ENCODE measurements around the gene NSMCE3.
"Not testable (repeated sequence)": the region's sequence is repeated elsewhere in the genome, so short reads cannot be mapped to it uniquely, and the experiment has no call there.

The NSMCE3 gene

DNA sequence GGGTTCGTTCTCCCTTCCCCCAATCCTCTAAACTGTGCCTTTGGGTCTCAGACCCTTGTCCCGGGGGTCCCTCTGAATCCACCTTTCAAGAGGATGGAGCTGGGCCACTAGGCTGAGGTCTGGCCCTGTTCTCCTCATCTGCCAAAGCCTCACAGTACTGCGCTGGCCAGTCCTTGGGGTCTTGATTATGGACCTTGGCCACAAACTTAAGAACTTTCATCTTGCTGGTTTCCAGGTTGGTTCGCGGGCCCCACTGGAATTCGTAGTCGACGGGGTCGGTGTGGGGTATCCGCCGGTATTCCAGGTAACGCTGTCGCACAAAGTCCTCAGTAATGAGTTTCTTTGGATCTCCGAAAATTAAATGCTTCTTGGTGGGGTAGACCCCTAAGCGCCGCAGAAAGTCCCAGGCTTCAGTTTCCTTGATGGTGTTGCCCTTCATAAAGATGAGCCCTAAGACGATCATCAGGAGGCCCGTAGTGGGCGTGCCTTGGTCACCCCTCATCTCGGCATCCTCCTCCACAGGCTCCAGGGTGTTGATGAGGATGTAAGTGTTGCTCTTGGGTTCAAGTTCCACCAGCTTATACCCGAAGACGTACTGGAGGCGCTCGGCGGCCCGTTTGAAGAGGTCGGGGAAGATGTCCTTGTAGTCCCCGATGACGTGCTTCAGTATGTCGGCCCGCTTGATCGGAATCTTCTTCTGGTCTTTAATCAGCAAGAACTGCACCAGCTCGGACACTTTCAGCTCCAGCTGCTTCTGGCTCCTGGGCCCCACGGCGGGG is 727 bp downstream of the NSMCE3 start:
- DNase-seq = peak; percentile 40 to 41

DNA sequence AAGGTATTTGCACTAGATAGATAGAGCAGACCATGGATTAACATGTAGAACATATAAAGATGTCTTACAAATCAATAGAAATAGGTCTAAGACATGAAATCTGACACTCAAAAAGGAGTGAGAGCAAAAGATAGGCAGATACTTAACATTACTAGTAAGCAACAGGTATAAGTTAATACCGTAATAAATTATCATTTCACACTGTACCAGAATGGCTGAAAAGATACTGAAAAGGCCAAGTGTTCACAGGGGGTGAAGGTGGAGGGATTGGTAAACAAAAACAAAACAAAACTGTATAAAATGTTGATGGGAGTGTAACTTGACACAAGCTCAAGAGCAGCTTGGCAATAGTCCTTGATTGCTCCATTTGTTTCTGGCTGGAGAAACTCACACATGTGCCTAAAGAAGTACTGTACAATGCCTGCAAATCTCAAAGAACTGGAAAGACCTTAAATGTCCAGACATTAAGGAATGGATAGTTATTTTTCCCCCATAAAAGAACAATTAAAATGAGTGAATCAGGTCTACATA is 3.5 kb downstream of the NSMCE3 start:
- DNase-seq = peak in 1 of 2 experiments; percentile 7

DNA sequence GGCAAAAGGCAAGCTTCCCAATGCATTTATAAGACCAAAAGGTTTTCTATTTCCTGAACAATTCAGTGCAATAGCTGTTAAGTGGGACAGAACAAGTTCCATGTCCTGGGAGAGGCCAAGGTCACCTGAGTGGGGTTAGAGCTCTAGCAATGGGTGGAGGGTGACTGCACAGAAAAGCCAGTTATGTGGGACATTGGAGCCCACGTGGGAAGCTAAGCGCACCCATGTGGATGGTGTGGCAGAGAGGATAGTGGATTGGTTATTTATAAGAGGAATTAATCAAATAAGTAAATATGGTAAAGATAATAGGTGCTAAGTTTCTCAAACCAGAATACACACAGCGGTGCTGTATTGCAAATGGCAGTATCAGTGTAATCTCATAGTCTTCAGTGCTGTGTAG is 6.3 kb downstream of the NSMCE3 start:
- no peak for DNase-seq

GRCh38 chr15:29262738-29263137 is 6.9 kb downstream of the NSMCE3 start:
- DNase-seq = no peak

DNA sequence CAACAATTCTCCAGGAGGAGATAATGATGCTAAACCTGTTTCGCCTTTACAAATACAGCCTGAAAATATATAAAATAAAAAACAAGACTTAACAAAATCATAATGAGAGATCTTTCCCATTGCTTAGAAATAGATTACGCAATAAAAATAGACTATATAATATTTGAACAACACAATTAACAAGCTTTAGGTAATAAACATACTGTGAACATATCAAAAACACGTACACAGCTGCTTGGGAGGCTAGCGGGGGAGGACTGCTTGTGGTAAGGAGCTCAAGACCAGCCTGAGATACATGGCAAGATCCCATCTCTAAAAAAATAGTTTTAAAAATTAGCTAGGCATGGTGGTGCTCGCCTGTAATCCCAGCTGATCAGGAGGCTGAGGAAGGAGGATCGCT is 8.7 kb downstream of the NSMCE3 start:
- DNase-seq = no peak

DNA sequence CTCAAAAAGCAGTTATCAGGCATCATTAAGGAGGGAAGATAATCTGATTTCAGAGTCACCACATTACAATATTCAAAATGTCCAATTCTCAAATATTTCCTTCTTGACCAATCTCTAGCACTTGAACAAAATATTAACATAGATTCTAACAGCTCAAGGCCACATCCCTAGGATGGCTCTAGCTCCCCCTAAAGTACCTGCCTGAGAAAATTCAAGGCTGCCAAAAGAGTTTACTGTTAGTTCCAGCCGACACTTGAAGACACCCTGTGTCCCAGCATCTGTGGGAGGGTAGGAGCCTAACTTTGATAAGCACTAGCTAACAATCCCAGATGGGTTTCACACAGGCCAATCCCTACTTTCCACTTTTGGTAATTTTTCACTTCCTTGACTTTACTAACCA is 10.4 kb downstream of the NSMCE3 start:
- no peak for DNase-seq

GRCh38 chr15:29252234-29252633 is 17.4 kb downstream of the NSMCE3 start:
- DNase-seq = no peak

GRCh38 chr15:29244544-29244943 is 25.1 kb downstream of the NSMCE3 start:
- no peak for DNase-seq

DNA sequence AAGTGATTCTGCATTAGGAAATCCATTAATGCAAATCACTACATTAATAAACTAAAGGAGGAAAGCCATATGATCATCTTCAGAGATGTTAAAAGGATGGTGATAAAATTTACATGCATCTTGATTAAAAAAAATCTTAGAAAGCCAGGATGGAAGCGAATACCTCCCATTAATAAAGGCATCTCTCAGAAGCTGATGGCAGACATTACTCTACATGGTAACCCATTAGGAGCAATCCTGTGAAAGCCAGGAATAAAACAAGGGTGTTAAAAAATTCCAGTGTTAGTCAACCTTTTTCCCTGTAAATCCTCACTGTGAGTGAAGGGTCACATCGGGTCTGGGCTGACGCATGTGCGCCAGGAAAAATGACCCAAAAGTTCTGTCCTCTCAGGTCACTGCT is 25.5 kb downstream of the NSMCE3 start:
- no peak for DNase-seq

GRCh38 chr15:29242456-29243242 is 27.0 kb downstream of the NSMCE3 start:
- peak; percentile 38 to 79 for DNase-seq

DNA sequence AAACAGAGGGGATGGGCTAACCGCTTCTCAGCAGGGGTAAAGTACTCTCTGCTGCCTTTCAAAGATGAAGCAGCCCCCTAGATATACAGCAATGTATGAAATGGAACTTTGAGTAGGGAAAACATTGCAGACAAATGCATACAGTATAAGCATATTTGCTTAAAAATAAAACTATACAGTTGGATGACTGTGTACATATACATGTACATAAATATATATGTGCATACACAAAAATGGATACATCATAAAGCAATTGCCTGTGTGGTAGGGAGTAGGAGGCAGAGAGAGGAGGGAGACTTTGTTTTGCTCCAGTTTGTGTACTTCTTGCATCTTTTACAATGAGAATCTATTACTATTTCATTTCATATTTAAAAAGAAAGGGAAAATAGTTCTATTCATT is 28.4 kb downstream of the NSMCE3 start:
- no peak for DNase-seq

DNA sequence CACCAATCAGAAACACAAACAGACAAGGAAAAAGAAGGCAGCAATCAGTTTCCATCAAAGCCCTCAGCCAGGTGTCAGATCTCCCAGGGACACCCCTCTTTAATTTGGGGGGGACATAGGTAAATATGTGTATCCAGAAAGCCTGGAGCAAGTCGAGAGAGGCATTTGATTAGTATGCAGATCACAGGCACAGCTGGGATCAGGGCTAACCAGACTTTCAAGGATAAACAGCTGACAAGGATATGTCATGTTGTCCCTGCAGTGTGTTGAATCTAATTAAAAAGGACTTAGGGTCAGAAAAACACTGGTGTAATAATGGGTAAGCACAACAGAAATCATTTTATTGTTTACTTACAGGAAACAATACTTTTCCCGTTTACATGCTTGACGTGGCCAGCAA is 30.2 kb downstream of the NSMCE3 start:
- peak in 1 of 2 experiments; percentile 57 for DNase-seq

DNA sequence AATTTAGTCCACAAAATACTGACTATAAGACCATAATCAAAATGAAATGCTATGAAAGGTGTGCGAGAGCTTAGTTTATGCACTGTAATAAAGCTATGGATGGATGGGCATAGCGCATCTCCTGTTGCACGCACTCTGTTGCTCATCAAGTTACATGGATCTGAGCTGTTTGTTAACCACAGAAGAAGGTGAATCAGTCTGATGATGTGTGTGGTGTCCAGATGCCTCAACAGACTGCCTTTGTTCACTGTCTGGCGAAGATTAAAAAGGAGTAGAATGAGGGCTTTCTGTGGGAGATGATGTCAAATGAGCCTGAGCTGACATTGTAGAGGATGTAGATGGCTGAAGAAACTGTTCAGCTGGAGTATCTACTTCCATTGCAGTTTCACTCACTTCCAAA is 36.1 kb downstream of the NSMCE3 start:
- DNase-seq = no peak

DNA sequence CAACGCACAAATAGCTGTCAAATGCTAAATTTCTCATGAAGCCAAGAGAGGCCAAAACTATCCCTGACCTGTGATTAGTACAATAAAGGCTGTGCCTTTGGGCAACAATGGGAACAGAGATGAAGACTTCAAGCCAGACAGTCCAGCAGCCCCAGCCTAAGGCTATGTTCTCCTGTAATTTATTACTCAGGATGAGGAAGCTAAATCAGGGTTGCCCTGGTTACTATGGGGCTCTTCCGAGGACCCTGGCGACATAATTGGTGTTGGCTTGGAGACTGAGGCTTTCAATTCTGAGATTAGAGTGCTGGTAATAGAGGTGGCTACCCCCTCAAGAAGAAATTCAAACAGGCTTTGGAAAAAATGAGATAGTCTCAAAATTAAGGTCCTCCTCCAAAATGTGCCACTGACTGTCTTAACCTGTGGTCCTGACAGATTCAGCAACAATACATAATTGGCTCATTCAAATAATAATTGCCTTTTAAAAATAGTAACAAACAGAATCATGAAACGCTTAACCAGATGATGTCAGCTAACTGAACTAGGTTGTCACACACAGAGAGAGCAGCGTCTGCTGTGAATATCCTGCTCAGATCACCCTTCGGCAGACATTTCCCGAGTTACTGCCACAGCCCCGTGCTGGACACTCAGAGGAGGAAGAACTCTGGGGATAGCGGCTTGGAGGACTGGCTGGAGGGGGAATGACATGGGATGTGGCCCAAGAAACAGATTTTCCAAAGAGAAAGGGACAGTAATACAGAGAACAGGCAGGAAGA is 43.0 kb downstream of the NSMCE3 start:
- DNase-seq = no peak

GRCh38 chr15:29225534-29226234 is 43.9 kb downstream of the NSMCE3 start:
- no peak for DNase-seq

DNA sequence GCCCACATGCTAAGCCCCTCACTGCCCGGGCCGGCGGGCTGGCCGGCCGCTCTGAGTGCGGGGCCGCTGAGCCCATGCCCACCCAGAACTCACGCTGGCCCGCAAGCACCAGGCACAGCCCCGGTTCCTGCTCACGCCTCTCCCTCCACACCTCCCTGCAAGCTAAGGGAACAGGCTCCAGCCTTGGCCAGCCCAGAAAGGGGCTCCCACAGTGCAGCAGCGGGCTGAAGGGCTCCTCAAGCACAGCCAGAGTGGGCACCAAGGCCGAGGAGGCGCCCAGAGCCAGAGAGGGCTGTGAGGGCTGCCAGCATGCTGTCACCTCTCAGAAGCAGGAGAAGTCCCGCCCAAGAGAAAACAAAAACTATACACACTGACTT is 44.6 kb downstream of the NSMCE3 start:
- not testable (repeated sequence) for DNase-seq

DNA sequence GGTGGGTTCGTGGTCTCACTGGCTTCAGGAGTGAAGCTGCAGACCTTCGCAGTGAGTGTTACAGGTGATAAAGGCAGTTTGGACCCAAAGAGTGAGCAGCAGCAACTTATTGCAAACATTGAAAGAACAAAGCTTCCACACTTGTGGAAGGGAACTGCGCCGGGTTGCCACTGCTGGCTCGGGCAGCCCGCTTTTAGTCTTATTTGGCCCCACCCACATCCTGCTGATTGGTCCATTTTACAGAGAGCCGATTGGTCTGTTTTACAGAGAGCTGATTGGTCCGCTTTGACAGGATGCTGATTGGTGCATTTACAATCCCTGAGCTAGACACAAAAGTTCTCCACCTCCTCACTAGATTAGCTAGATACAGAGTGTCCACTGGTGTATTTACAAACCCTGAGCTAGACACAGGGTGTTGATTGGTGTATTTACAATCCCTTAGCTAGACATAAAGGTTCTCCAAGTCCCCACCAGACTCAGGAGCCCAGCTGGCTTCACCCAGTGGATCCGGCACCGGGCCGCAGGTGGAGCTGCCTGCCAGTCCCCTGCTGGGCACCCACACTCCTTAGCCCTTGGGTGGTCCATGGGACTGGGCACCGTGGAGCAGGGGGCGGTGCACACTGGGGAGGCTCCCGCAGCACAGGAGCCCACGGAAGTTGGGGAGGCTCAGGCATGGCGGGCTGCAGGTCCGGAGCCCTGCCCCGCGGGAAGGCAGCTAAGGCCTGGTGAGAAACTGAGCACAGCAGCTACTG is 45.2 kb downstream of the NSMCE3 start:
- not testable (repeated sequence) for DNase-seq

- no peak for DNase-seq
Observed at GRCh38 chr15:29223640-29224039, 46.0 kb downstream of the NSMCE3 start.

- DNase-seq = no peak
Observed at GRCh38 chr15:29222129-29222853, 47.3 kb downstream of the NSMCE3 start.

GRCh38 chr15:29220852-29221251 is 48.8 kb downstream of the NSMCE3 start:
- DNase-seq = no peak

DNA sequence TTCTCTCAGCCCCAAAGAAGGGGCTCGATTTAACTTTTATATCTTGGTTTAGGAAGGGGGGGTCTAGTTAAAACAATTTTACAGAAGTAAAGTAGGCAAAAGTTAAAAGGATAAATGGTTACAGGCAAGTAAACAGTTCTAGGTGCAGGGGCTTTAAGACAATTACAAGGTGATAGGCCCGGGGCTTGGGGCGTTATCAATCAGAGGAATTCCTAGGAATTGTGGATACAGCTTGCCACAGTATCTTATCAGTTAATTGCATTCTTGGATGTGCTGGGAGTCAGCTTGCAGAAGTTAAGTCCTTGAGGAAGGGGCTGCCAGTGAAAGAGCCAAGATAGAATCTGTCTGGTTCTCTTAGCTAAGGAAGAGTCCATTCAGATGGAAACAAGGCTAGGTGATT is 52.7 kb downstream of the NSMCE3 start:
- no peak for DNase-seq
